Parathyroid adenoma (tissue), 2 donors: ENCODE data around the gene INPP4A.

Experiments used
- H2AFZ ChIP-seq: fragments of 300-600 bp; sonication (generic); one replicate; pipeline ENCODE4 v1.7.0; 2017; ENCODE audit warnings: antibody characterized with exemption, mild to moderate bottlenecking
- H3K27ac ChIP-seq: fragments of 300-600 bp; sonication (generic); one replicate; pipeline ENCODE4 v1.7.0; 2017
- H3K27me3 ChIP-seq: fragments of 300-600 bp; sonication (generic); one replicate; pipeline ENCODE4 v1.7.0; 2017; ENCODE audit warnings: low read length; ENCODE audit not compliant: control insufficient read depth, insufficient read depth
- H3K36me3 ChIP-seq: fragments of 300-600 bp; sonication (generic); one replicate; pipeline ENCODE4 v1.7.0; 2017; ENCODE audit warnings: low read length; ENCODE audit not compliant: control insufficient read depth, insufficient read depth
- H3K4me1 ChIP-seq: fragments of 300-600 bp; sonication (generic); one replicate; pipeline ENCODE4 v1.7.0; 2017; ENCODE audit warnings: control low read depth
- H3K4me2 ChIP-seq: fragments of 300-600 bp; sonication (generic); one replicate; pipeline ENCODE4 v1.7.0; 2017; ENCODE audit warnings: low read length
- H3K4me3 ChIP-seq: fragments of 300-600 bp; sonication (generic); one replicate; pipeline ENCODE4 v1.7.0; 2017; ENCODE audit warnings: low read depth, low read length
- H3K79me2 ChIP-seq: fragments of 300-600 bp; sonication (generic); one replicate; pipeline ENCODE4 v1.7.0; 2017; ENCODE audit warnings: control low read depth
- H3K9ac ChIP-seq: fragments of 300-600 bp; sonication (generic); one replicate; pipeline ENCODE4 v1.7.0; 2017; ENCODE audit warnings: mild to moderate bottlenecking
- H3K9me3 ChIP-seq: fragments of 300-600 bp; sonication (generic); one replicate; pipeline ENCODE4 v1.7.0; 2017; ENCODE audit warnings: low read length; ENCODE audit not compliant: control insufficient read depth
- CTCF ChIP-seq: fragments of 300-600 bp; sonication (generic); IDR thresholded peaks from one replicate; pipeline ENCODE4 v1.7.0; 2017; ENCODE audit warnings: antibody characterized with exemption, mild to moderate bottlenecking
- donor health status: primary hyperparathyroidism.

INPP4A gene

GRCh38 chr2:98500561-98500960 is 55.9 kb downstream of the INPP4A start:
- H3K79me2 ChIP-seq = peaks cover 15% of the 10 kb centered on the region
- H3K4me2 ChIP-seq = no peak overlapping the region
- H3K27me3 ChIP-seq = no peaks in the 10 kb centered on the region
- H3K9me3 ChIP-seq = no peaks in the 10 kb centered on the region
- H3K27ac ChIP-seq = no peak overlapping the region
- H3K36me3 ChIP-seq = no peaks in the 10 kb centered on the region
- no peak overlapping the region for H2AFZ ChIP-seq
- no peak overlapping the region for H3K4me3 ChIP-seq
- no peak overlapping the region for H3K9ac ChIP-seq
- peaks cover 16% of the 10 kb centered on the region for H3K4me1 ChIP-seq
- no peak for TF ChIP-seq CTCF

- Histone ChIP-seq H3K36me3 (no peaks in the 10 kb centered on the region), H3K27me3 (no peaks in the 10 kb centered on the region), H3K4me1 (peaks cover 13% of the 10 kb centered on the region), H3K4me3 (no peak overlapping the region), H3K4me2 (no peak overlapping the region), H2AFZ (no peak overlapping the region), H3K27ac (no peak overlapping the region), H3K79me2 (peaks cover 12% of the 10 kb centered on the region), H3K9ac (no peak overlapping the region), H3K9me3 (no peaks in the 10 kb centered on the region)
- TF ChIP-seq CTCF = no peak
These were observed 56.6 kb downstream of the INPP4A start for GRCh38 chr2:98501223-98501622.

- H3K4me1 ChIP-seq = peaks cover 13% of the 10 kb centered on the region
- H3K36me3 ChIP-seq = no peaks in the 10 kb centered on the region
- H3K79me2 ChIP-seq = peaks cover 10% of the 10 kb centered on the region
- H3K27me3 ChIP-seq = no peaks in the 10 kb centered on the region
- no peak overlapping the region for H3K4me3 ChIP-seq
- H3K27ac ChIP-seq = no peak overlapping the region
- no peak overlapping the region for H3K9ac ChIP-seq
- no peak overlapping the region for H3K4me2 ChIP-seq
- no peak overlapping the region for H2AFZ ChIP-seq
- no peak for TF ChIP-seq CTCF
- no peaks in the 10 kb centered on the region for H3K9me3 ChIP-seq
These were observed 57.2 kb downstream of the INPP4A start for GRCh38 chr2:98501876-98502275.

DNA sequence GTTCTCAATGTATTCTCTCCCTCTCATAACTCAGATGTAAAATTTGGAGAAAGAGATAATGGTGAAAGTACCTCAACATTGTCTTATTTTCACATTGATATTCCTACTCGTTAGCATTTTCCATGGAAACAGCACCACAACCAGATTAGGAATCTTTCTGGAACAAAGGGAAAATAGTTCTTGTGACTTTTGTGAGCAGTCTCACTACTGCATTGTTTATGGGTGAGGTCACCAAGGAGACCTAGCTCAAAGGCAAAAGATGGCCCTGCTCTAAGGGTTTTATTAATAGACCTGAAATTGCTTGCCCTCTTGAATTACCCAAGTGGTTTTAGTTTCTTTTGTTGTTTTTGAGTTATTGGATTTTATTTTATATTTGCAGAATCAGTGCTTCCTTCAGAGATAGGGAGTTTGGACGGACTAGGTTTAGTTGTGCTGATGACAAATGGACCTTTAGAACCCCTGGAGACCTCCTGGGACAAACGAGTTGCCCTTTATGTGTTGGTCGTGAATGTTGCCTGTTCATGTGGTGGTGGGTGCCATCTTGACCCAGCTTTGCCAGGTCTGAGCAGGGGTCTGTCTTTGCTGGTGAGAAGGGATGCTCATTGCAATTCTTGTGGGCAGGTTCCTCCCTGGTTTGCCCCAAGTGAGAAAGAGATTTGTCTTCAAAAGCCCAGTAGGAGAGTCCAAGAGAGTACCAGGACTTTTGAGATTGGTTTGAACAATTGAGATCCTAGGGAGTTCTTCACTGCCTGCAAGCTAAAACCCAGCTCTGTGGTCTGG is 58.1 kb downstream of the INPP4A start:
- Histone ChIP-seq H3K4me2 (no peak overlapping the region), H3K4me1 (peaks cover 13% of the 10 kb centered on the region), H3K9me3 (no peaks in the 10 kb centered on the region), H3K4me3 (no peak overlapping the region), H3K9ac (no peak overlapping the region), H3K36me3 (no peaks in the 10 kb centered on the region), H2AFZ (no peak overlapping the region), H3K27ac (no peak overlapping the region), H3K79me2 (peaks cover 11% of the 10 kb centered on the region), H3K27me3 (no peaks in the 10 kb centered on the region)
- TF ChIP-seq CTCF = no peak
